Testis (tissue), 3 donors: Measurements from ENCODE around the gene RAB36. TPM values are rescaled to one million over a fixed set of nuclear protein-coding genes. Genes with fewer than 3 reads are reported as not detected.

Experiments used
- DNase-seq: peaks from one replicate; pipeline ENCODE4 v3.0.0-alpha.2; 2019
- H3K27ac ChIP-seq, 2 donors: fragments of 200-600 bp; sonication (generic); one replicate each; pipeline ENCODE4 v1.5.1; 2019
- H3K27me3 ChIP-seq: fragments of 200-600 bp; sonication (generic); one replicate; pipeline ENCODE4 v1.5.1; 2019
- H3K36me3 ChIP-seq: fragments of 200-600 bp; sonication (generic); one replicate; pipeline ENCODE4 v1.5.1; 2017; ENCODE audit warnings: low read depth; ENCODE audit errors: missing control alignments
- H3K4me1 ChIP-seq: fragments of 200-600 bp; sonication (generic); one replicate; pipeline ENCODE4 v1.5.1; 2019
- H3K4me3 ChIP-seq, 2 donors: fragments of 200-600 bp; sonication (generic); one replicate each; pipeline ENCODE4 v1.5.1; 2017 to 2019
- H3K9me3 ChIP-seq: fragments of 200-600 bp; sonication (generic); one replicate; pipeline ENCODE4 v1.5.1; 2017
- CTCF ChIP-seq, 3 experiments: fragments of 450-650 bp in 2 of 3; fragments of 200-600 bp in 1 of 3; sonication (generic) in 1 of 3; IDR thresholded peaks; one replicate each; pipeline ENCODE4 v1.5.1; 2016 to 2019; ENCODE audit warnings: antibody characterized with exemption in 3 of 3, mild to moderate bottlenecking in 2 of 3, moderate library complexity in 1 of 3
- POLR2A ChIP-seq: fragments of 450-650 bp; IDR thresholded peaks from one replicate; pipeline ENCODE4 v1.6.1; 2017; ENCODE audit warnings: antibody characterized with exemption, mild to moderate bottlenecking, moderate library complexity
- WGBS, 2 donors: methylation state at CpG; one replicate each; pipeline ENCODE4 v1.1.5; 2018; 5-methylcytosine and 5-hydroxymethylcytosine counted together
- intact Hi-C: fragments of 100-400 bp; cut with DNase I; formaldehyde crosslinking; loops from one replicate; pipeline ENCODE4 v1.15.1; 2023; ENCODE audit warnings: low total_unique reads
- polyA plus RNA-seq: library from polyadenylated mRNA; stranded (reverse); fragments of 350-450 nt; fragmentation: Illumina TruSeq; extraction: RNeasy Lipid Tissue Mini Kit (QIAGEN cat#74804); gene quantifications from one replicate; pipeline ENCODE4 v1.2.3, GENCODE V29; 2014; ENCODE audit warnings: low read depth, low replicate concordance; ENCODE audit not compliant: insufficient read depth
- total RNA-seq, 2 donors: library from RNA; depleted of rRNA; stranded (reverse); fragments of >200 nt; gene quantifications; one replicate each; pipeline ENCODE4 v1.2.3, GENCODE V29; 2016

RAB36 gene
- total and polyA plus RNA-seq, 3 donors from 2014 or later = 7.4 to 11.1 (median 7.5) TPM

GRCh38 chr22:23161029-23161428 is 15.8 kb downstream of the RAB36 start:
- no peaks in the 10 kb centered on the region for H3K9me3 ChIP-seq
- WGBS, 2 donors = 87 to 88% methylated on average over 4 of the region's 4 CpGs

DNA sequence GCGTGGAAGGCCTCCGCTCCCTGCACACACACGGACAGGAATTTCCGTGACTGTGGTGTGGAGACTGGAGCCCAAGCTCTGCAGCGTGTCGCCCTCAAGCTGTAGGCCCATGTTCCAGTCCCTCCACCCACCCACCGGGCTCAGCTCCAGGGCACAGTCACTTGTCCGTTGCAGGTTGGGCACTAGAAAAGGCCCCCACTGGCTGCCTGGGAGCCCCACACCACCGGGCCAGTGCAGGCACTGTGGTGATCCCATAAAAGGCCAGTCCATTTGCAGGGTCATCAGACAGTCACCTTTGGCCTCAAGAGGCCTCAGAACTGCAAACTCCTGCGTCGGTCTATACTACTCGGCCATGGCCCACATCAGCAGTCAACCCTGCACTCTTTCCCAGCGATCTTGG is 16.3 kb downstream of the RAB36 start:
- Histone ChIP-seq H3K4me1 (peaks cover 7% of the 10 kb centered on the region), H3K36me3 (no peaks in the 10 kb centered on the region), H3K27me3 (no peaks in the 10 kb centered on the region), H3K9me3 (no peaks in the 10 kb centered on the region), H3K27ac (no peak overlapping the region), H3K4me3 (no peak overlapping the region)
- intact Hi-C loops = no loop called here
- 67 to 85% methylated on average over 4 to 13 of the region's 13 CpGs for WGBS, 2 donors
- DNase-seq = no peak
- TF ChIP-seq CTCF (IDR thresholded peaks at IDR 0.05) = no peak
- no peak for TF ChIP-seq POLR2A

More at GRCh38 chr22:23161029-23161428, 15.8 kb downstream of the RAB36 start:
- H3K4me3 ChIP-seq = no peak overlapping the region
- no peak for DNase-seq
- H3K4me1 ChIP-seq = peaks cover 7% of the 10 kb centered on the region
- no peak for TF ChIP-seq CTCF (IDR thresholded peaks at IDR 0.05)
- TF ChIP-seq POLR2A = no peak
- no peaks in the 10 kb centered on the region for H3K27me3 ChIP-seq
- H3K36me3 ChIP-seq = no peaks in the 10 kb centered on the region
- no peak overlapping the region for H3K27ac ChIP-seq
- intact Hi-C loops = no loop called here

DNA sequence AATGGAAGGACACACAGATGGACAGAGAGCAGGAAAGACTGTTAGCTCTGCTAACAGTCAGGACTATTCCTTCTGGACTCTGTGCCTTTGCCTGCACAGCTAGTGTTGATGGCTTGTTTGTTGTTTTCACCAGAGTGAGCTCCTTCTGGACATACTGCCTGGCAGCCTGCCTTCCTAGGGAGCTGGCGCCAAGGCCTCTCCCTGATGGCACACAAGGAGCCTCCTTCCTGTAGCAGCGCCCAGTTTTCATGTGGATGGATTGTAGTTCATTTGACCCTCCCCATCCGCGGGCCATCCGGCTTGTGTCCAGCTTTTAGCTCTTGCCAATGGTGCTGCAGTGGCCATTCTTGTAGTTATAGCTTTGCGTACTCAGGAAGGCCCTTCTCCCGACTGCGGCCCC is 18.4 kb downstream of the RAB36 start:
- Histone ChIP-seq H3K36me3 (no peaks in the 10 kb centered on the region), H3K4me1 (peaks cover 7% of the 10 kb centered on the region), H3K27me3 (no peaks in the 10 kb centered on the region), H3K27ac (no peak overlapping the region), H3K4me3 (no peak overlapping the region), H3K9me3 (no peaks in the 10 kb centered on the region)
- WGBS, 2 donors = 51 to 52% methylated on average over 6 to 8 of the region's 8 CpGs
- TF ChIP-seq CTCF (IDR thresholded peaks at IDR 0.05) (no peak), POLR2A (no peak)
- DNase-seq = peak; percentile 88
- intact Hi-C loops = no loop called here

DNA sequence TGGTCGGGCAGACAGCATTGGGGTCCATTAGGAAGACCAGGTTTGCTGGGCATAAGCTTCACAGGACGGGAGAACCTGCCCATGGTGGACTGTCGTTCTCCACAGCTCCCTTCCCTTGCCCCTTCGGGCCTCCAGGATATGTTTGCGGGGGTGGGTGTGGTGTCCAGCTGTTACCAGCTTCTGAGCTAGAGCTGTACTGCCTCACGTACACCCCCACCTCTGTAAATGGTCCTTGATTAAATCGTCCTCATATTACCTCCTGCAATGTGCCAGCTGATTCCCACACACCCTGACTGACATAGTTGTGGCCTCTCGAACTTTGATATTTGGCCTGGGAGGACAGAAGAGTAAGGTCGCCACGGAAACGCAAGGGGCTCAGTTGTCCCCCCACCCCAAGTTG is 18.8 kb downstream of the RAB36 start:
- H3K27ac ChIP-seq = no peak overlapping the region

More for the DNA sequence above, 18.8 kb downstream of the RAB36 start:
- H3K36me3 ChIP-seq = no peaks in the 10 kb centered on the region
- no peaks in the 10 kb centered on the region for H3K27me3 ChIP-seq
- TF ChIP-seq CTCF (IDR thresholded peaks at IDR 0.05) = no peak
- DNase-seq = no peak
- 56% methylated on average over 10 to 11 of the region's 11 CpGs for WGBS, 2 donors
- intact Hi-C loops = no loop called here
- no peak overlapping the region for H3K4me3 ChIP-seq
- peaks cover 7% of the 10 kb centered on the region for H3K4me1 ChIP-seq
- no peaks in the 10 kb centered on the region for H3K9me3 ChIP-seq
